Gastrocnemius medialis (tissue), 4 donors: ENCODE data around the gene RDH13.

Experiments
- CTCF ChIP-seq, 5 experiments: fragments of 450-650 bp in 3 of 5; fragments of 200-600 bp in 2 of 5; sonication (generic) in 2 of 5; IDR thresholded peaks in 4 of 5; conservative IDR thresholded peaks in 1 of 5; 1 replicate in 4 of 5; 2 replicates in 1 of 5; pipeline ENCODE4 v1.5.1; 2016 to 2019; ENCODE audit warnings: antibody characterized with exemption in 5 of 5, mild to moderate bottlenecking in 3 of 5, moderate library complexity in 3 of 5
- POLR2A ChIP-seq, 2 donors: fragments of 450-650 bp; IDR thresholded peaks; one replicate each; pipeline ENCODE4 v1.6.1; 2017; ENCODE audit warnings: antibody characterized with exemption in 2 of 2, mild to moderate bottlenecking in 2 of 2, moderate library complexity in 2 of 2

GRCh38 chr19:55071913-55072312, 9.0 kb upstream of the RDH13 start:
- TF ChIP-seq CTCF (IDR thresholded peaks at IDR 0.05 in 4 of 5, conservative IDR thresholded peaks at IDR 0.05 in 1 of 5) (no peak), POLR2A (IDR thresholded peaks at IDR 0.05) (no peak)
